Adrenal gland (tissue), 5 donors: ENCODE results near the gene RIMBP2.

Experiments
- POLR2A ChIP-seq, 2 donors: fragments of 450-650 bp; IDR thresholded peaks; one replicate each; pipeline ENCODE4 v1.6.1; 2017; ENCODE audit warnings: antibody characterized with exemption in 2 of 2, mild to moderate bottlenecking in 2 of 2, moderate library complexity in 1 of 2
- TF ChIP-seq, protein P1 (sequence below), 6 experiments: fragments of 450-650 bp in 4 of 6; fragments of 200-600 bp in 2 of 6; sonication (generic) in 1 of 6; IDR thresholded peaks; 1 replicate in 5 of 6; 2 replicates in 1 of 6; pipeline versions ENCODE4 v1.5.1 to v1.8.0; 2016 to 2021; ENCODE audit warnings: antibody characterized with exemption in 6 of 6, mild to moderate bottlenecking in 2 of 6, moderate library complexity in 1 of 6
- donor health status: DM: no; HTN: no; CAD: no.

DNA sequence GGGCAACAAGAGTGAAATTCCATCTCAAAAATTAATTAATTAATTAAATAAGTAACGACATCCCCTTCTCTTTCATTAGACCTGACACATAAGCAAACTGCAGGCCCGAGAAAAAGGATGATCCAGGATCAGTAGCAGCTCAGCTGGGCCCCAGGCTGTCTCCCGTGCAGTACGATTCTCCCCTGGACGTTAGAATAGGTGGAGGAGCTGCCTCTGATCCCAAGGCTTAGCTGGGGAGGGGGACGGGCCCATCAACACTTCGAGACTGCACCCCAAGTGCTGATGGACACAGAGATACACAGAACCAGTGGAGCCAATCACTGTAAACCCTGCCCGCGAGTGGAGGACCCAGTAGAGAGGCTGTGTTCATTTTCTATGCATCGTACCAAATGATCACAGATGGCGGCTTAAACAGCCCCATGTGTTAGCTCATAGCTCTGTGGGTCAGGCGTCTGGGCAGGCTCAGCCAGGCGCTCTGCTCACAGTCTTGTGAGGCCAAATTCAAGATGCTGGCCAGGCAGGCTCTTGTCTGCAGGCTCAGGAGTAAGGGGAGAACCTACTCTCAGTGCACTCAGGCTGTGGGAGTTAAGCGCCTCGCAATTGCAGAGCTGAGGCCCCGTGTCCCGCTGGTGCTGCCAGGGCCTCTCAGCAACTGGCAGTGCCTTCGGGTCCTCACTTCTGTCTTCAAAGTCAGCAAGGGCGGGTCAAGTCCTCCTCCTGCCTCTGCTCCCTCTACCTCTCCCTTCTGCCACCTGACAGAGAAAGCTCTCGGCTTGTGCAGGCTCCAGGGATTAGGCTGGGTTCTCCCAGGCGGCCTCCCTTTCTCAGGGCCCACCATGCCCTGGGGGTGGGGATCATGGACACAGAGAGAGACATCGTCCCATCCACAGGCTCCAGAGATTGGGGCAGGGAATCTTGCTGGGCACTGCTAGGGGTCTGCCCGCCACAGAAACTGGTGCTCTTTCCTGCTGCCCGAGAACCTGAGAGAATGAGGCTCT, 26.4 kb downstream of the RIMBP2 start:
- no peak for TF ChIP-seq POLR2A (IDR thresholded peaks at IDR 0.05)
- TF ChIP-seq, protein P1, sequence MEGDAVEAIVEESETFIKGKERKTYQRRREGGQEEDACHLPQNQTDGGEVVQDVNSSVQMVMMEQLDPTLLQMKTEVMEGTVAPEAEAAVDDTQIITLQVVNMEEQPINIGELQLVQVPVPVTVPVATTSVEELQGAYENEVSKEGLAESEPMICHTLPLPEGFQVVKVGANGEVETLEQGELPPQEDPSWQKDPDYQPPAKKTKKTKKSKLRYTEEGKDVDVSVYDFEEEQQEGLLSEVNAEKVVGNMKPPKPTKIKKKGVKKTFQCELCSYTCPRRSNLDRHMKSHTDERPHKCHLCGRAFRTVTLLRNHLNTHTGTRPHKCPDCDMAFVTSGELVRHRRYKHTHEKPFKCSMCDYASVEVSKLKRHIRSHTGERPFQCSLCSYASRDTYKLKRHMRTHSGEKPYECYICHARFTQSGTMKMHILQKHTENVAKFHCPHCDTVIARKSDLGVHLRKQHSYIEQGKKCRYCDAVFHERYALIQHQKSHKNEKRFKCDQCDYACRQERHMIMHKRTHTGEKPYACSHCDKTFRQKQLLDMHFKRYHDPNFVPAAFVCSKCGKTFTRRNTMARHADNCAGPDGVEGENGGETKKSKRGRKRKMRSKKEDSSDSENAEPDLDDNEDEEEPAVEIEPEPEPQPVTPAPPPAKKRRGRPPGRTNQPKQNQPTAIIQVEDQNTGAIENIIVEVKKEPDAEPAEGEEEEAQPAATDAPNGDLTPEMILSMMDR (IDR thresholded peaks at IDR 0.05) = no peak
